CD4-positive, alpha-beta T cell treated with Interleukin-15 for 4 hours (primary cell): ENCODE measurements around the gene DACH1.

Experiments
- DNase-seq: peaks from one replicate; pipeline ENCODE4 v3.0.0-alpha.2; 2020; ENCODE audit warnings: low spot score

The DACH1 gene

GRCh38 chr13:71578048-71578447, 289.0 kb downstream of the DACH1 start:
- DNase-seq, result no peak

GRCh38 chr13:71577127-71577526, 289.9 kb downstream of the DACH1 start:
- DNase-seq, result no peak

GRCh38 chr13:71576571-71576970, 290.4 kb downstream of the DACH1 start:
- DNase-seq, result no peak

GRCh38 chr13:71546881-71547280, 320.1 kb downstream of the DACH1 start:
- DNase-seq, result no peak

- DNase-seq, result no peak
Measured at GRCh38 chr13:71540098-71540497, 326.9 kb downstream of the DACH1 start.

- no peak for DNase-seq
Measured at GRCh38 chr13:71536201-71536600, 330.8 kb downstream of the DACH1 start.

- no peak for DNase-seq
Measured at GRCh38 chr13:71524613-71525304, 342.2 kb downstream of the DACH1 start.

GRCh38 chr13:71524245-71524612, 342.8 kb downstream of the DACH1 start:
- no peak for DNase-seq

GRCh38 chr13:71522941-71523526, 344.0 kb downstream of the DACH1 start:
- no peak for DNase-seq

GRCh38 chr13:71517004-71517403, 350.0 kb downstream of the DACH1 start:
- no peak for DNase-seq

- DNase-seq, result no peak
Measured at GRCh38 chr13:71516521-71516920, 350.5 kb downstream of the DACH1 start.

GRCh38 chr13:71515744-71516038, 351.3 kb downstream of the DACH1 start:
- DNase-seq, result no peak

GRCh38 chr13:71514900-71515743, 351.9 kb downstream of the DACH1 start:
- no peak for DNase-seq

GRCh38 chr13:71513411-71514033, 353.5 kb downstream of the DACH1 start:
- no peak for DNase-seq

GRCh38 chr13:71503781-71504180, 363.2 kb downstream of the DACH1 start:
- DNase-seq, result no peak

- no peak for DNase-seq
Measured at GRCh38 chr13:71499944-71500514, 367.0 kb downstream of the DACH1 start.

- no peak for DNase-seq
Measured at GRCh38 chr13:71499235-71499634, 367.8 kb downstream of the DACH1 start.

- no peak for DNase-seq
Measured at GRCh38 chr13:71493189-71493588, 373.8 kb downstream of the DACH1 start.

GRCh38 chr13:71492346-71492871, 374.6 kb downstream of the DACH1 start:
- DNase-seq, result no peak

- DNase-seq, result no peak
Measured at GRCh38 chr13:71491010-71491409, 376.0 kb downstream of the DACH1 start.

- no peak for DNase-seq
Measured at GRCh38 chr13:71489041-71489440, 378.0 kb downstream of the DACH1 start.

- DNase-seq, result no peak
Measured at GRCh38 chr13:71488201-71488600, 378.8 kb downstream of the DACH1 start.
